HG02571 (cell line): ENCODE measurements around the gene NATD1.
A peak's percentile ranks its signal among the peaks of the same experiment; 100 is the strongest.

ENCODE experiments used
- ATAC-seq: cut with Tn5 transposase; IDR thresholded peaks from one replicate; pipeline ENCODE4 v1.9.1; 2021; ENCODE audit warnings: mild to moderate bottlenecking, moderate library complexity; ENCODE audit not compliant: unreplicated experiment

NATD1 gene

DNA sequence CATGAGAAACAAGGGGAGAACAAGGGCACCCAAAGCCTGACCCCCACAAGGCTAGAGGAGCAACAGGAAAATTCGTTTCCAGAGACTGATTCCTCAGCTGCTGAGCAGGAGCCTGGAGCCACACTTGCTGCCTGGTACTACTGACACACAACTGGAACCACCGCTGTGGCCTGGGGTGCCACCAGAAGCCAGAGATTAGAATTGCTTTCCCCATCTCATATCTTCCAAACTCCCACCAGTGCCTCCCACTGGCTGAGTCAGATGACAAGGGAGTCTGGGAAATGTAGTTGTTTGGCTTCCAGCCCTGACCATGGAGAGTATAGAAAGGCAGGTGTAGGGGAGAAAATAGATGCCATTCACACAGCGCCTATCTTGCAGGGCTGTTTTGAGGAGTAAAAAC is 35.1 kb downstream of the NATD1 start:
- ATAC-seq, result no peak

DNA sequence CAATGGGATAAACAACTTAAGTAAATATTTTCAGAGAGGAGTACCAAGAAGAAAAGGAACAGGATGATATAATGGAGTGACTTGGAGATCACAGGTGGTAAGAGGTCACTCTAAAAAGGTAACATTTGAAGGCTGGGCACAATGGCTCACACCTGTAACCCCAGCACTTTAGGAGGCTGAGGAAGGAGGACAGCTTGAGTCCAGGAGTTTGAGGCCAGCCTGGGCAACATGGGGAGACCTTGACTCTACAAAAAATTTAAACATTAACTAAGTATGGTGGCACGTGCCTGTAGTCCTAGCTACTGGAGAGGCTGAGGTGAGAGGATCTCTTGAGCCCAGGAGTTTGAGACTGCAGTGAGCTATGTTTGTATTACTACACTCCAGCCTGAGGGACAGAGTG is 35.9 kb downstream of the NATD1 start:
- ATAC-seq, result no peak

DNA sequence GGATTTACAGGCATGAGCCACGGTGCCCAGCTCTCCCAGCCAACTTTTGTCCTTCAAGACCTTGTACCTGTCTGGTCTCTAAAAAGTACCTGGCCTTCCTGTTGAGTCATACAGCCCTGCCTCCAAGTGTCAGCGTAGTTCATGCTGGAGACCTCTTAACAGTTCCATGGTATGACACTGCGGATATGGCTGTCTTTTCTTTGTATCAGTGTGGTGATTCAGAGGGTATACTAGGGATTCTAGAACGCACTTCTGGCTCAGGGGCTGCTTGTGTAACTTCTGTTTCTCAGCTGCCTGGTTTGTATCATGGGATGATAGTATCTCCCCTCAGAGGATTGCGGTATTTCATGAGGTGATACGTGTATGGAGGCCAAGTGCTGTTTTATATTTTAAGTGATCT is 37.3 kb downstream of the NATD1 start:
- ATAC-seq, result no peak

DNA sequence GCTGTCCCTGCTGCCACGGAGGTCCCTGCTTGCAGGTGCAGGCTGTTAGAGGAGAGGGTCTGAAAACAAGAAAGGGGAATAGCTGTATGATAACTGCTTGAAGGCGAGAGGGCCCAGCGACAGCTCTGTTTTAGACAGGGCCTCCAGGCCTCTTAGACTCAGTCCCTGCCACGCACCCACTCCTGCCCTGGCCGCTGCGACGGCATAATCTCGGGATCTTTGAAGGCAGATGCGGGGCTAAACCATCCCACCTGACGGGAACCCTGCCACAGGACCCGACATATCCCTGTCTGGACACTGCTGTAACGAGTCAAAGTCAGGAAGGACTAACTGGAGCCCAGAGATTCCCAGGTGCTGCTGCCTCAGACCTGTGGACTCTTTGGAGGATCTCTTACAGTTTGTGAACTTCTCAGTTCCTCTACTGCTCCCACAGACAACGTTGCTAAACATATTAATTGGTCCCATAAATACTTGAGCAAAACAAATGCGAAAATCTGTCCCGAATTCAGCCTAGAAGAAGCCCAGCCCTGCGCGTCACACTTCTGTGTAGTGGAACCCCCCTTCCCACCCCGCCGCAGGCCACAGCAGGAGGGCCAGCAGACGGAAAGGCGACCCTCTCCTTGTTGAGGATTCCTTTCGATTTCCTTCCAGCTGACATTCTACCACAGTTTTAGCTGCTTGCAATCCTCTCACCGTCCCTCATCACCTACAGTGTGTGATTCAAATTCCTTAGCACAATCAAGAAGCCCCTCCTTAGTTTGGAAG is 38.3 kb downstream of the NATD1 start:
- ATAC-seq, result peak; percentile 0

DNA sequence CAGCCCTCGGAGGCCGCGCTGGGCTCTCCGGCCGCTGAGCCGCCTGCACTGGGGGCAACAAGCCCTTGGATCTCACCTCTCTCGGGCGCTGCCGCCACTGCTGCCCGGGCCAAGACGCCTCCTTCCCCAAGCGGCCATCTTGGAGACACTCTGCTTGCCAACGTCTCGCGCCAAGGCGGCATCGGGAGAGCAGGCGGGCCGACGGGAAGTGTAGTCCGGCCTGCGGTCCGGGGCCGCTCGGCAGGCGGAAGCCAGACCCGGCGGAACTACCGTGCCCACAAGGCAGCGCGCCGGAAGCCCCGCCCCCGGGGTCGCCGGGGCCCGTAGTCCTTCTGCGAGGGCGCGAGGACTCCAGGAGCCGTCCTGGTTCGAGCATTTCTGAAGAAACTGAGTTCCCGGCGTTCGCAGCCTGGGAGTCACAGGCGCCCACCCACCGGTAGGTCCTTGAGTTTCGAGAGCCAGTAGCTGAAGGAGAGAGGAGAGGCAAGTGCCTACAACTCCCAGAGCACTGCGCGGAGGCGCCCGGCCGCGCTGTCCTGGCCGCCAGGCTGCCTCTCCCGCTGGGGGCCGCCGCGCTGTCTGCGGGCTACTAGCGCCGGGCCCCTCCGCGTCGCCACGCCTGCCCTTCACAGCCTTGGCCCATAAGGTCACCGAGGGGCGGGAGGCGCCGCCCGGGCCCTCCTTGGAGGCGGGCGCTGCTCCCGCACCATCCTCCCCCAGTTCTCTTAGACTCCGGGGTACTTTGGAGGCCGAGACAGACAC is 39.0 kb downstream of the NATD1 start, which contains the start of gene TMEM11:
Gene TMEM11, minus strand, starts transcription at position 147 of the 762 bp plus-strand sequence. Its CDS starts 9 bp downstream, at position 138.
- ATAC-seq, result peak; percentile 80

DNA sequence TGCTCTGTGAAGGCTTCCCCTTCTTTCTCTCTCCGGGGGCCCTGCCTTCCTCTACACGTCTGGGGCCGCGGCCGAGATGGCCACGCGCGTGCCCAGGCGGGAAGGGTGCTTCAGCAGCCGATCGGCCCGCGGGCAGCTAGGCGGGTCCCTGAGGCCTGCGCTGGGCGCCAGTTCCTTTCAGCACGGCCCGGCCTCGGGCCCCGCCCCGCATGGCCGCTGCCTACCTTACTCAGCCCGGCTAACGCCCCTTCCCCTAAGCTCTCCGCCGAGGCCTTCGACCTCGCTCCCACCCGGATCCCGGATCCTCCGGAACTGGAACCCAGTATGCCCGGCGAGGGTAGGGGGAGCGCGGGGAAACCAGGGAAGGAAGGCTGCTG is 39.6 kb downstream of the NATD1 start:
- peak; percentile 19 for ATAC-seq

DNA sequence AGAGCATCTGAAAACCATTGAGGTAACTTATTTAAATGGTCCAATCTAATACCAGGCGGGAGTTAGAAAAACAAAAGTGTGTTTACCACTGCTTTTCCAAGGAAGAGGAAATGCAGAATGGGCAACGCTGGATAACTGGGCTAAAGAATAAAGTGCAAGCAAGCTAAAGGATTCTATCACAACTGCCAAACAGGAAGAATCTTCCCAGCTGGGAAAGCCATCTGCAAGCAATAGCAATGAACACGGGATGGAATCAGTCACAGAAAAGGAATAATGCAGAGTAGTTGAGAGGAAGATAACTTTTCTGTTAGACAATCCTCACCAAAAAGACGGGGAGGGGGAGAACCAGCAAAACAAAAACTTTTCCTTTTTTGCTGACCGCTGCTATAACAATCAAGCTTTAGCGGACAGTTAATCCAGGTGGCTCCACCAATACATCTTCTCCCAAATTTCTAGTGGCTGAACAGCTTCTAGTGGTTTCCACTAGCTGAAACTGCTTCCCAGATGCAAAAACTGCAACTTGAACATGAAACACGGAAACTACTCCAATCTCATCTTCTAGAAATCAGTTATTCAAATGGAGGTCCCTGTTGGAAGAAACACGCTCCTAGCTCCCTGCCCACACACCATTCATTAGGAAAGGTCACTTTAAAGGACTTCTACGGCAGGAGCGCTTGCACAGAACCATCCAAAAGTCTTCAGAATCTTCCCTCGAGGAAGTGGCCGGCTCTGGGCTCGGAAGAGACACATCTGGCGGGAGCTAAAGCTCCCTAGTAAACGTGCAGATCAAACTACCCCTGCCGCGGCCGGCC is 40.2 kb downstream of the NATD1 start:
- ATAC-seq, result no peak

DNA sequence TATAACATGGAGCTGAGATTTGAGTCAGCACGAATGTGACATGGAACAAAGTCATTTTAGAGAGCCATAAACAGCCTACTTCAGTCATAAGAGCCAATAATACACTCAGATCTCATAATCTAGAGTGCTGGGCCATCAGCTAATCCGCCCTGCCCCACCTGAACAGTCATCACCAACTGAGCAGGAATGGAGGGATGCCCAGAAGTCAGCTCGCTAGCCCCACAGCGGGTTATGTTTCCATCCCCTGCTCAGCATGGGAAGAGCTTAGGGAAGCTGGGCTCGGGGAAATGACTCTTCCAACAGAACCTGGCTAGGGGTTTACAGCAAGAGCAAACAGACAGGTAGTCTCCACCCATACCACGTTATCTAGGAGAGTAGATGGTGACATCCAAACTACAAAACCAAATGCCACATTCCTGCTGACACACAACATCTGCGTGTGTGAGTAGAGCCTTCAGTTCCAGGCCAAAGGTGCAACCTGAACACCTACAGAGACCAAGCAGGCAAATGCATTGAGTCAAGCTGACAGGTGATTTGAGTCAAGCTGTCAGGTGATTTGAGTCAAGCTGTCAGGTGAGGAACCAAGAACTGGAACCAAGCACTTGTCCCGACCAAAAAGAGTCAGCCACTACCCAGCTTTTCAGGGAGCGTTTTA is 41.3 kb downstream of the NATD1 start:
- ATAC-seq, result no peak

DNA sequence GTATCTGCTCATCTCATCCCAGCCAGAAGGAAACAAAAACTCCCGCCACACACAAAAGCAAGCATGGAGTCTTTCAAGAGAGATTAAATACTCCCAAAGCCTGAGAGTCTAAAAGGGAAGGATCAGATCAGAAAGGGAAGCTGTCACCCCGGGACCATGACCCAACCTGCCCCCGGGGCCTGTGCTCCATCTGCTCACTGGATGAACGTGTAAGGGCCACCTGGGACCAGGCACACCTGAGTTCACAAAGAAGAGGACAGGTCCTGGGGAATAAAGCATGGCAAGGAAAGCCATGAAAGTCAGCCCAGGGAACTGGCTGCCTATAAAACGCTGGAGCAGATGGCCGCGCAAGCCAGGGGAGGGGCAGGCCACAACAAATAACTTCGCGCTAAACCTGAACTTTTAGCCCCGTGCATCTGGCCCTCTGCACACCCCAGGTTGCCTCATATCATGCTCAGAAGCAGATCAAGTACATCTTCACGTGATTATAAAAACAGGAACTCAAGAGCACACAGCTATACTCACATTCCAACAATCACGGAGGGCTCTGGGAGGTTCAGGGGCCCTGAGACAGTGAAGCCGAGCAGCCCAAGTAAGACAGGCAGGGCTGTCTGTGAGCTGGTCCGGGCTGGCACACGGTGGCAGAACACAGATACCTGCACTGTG is 42.7 kb downstream of the NATD1 start:
- ATAC-seq, result no peak

DNA sequence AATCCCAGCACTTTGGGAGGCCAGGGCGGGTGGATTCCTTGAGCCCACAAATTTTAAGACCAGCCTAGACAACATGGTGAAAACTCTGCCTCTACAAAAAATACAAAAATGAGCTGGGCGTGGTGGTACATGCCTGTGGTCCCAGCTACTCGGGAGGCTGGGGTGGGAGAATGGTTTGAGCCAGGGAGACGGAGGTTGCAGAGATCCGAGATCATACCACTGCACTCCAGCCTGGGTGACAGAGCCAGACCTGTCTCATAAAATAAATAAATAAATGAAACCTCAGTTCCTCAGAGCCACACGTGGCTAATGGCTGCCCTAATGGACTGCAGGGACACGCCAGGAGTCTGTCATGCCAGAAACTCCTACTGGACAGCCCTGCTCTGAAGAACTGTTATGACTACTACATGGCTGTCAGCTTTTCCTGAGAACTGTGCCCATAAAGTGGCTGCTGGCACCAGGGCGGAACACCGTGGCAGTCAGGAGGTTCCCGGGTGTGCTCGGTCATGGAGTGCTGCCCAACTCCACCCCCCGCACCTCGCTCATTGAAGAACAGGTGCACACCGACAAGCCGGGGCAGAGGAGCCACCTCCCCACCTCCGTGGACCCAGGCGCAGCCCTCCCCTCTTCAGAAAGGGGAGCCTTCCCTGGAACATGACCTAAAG is 43.6 kb downstream of the NATD1 start:
- ATAC-seq, result no peak

DNA sequence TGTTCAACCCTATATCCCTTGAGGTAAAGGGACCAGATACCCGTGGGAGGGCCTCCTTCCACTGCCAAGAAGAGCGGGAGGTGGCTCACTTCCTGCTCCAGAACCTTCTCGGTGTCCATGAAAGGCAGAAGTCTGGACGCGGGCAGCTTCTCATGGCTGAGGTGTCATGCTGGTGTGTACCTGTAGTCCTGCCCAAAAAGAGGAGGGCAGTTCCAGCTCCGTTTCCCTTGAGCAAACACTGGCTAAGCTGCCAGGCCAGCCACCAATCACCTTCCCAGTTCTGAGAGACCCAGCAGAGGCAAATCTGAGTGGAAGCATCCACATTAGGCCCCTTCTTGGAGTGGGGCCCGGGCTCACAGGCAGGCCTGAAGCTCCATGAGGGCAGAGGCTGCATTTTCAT is 44.9 kb downstream of the NATD1 start:
- ATAC-seq, result no peak

DNA sequence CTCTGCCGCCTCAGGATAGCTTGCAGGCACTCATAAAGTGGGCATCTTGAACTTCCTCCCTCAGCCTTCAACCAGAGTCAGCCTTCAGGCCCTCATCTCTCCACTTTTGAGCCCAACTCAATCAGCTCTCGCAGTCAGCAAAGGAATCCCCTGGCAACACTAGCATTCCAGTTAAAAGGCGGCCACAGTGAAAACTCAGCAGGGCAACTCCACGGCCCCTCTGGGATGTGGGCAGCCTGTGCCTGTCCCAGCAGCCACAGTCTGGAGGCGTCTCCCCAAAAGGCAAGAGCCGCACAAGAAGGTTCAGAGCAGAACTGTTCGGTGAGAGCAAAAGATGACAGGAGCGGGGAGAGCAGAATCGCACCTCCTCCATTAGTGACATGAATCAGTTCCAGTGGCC is 48.3 kb downstream of the NATD1 start:
- no peak for ATAC-seq

DNA sequence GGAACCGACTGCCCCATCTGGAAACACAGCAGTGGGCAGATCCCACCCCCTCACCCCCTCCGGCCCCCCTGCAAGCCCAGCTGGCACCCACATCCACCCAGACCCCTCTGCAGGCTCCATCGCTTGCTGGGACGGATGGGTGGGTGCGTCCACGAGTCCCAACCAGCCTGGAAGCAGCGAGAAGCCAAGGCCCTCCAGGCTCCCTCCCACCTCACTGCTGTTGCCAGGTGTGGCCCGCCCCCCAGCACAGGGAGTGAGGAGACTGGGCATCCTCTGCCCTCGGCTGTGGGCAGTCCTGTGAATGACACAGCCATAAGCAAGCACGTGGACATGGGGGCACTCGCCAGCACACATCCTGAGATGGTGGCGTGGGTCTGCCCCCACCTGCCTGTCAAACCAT is 50.7 kb downstream of the NATD1 start:
- ATAC-seq, result no peak

DNA sequence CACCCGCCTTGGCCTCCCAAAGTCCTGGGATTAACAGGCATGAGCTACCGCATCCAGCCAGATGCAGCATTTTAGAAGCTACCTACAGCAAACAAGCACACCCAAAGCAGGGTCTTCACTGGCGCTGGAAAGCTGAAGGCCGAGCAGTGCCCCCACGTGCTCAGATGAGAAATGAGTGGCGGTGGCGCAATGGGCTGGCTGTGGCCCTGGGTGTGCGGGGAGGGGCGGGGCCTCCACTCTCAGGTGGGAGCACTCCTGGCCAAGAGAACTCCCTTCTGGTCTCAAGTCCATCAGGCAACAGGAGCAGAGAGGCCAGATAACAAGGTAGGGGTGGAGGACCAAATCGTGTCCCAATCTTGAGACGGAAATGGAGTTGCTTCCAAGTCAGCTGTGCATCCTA is 51.3 kb downstream of the NATD1 start:
- ATAC-seq, result no peak

DNA sequence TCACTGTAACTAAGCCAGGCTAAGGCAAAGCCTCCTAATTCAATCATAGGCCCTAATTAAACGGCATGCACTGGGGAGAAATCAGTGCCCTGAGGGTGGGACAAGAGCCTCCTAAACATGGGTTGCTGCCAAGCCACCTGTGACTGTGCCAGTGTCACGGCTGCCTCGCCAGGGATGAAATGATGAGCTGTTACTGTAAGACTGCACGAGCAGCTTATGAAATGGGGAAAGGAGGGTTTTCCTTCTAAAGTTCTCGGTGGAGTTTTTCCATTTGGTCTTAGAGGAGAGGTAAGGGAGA is 52.0 kb downstream of the NATD1 start:
- no peak for ATAC-seq

DNA sequence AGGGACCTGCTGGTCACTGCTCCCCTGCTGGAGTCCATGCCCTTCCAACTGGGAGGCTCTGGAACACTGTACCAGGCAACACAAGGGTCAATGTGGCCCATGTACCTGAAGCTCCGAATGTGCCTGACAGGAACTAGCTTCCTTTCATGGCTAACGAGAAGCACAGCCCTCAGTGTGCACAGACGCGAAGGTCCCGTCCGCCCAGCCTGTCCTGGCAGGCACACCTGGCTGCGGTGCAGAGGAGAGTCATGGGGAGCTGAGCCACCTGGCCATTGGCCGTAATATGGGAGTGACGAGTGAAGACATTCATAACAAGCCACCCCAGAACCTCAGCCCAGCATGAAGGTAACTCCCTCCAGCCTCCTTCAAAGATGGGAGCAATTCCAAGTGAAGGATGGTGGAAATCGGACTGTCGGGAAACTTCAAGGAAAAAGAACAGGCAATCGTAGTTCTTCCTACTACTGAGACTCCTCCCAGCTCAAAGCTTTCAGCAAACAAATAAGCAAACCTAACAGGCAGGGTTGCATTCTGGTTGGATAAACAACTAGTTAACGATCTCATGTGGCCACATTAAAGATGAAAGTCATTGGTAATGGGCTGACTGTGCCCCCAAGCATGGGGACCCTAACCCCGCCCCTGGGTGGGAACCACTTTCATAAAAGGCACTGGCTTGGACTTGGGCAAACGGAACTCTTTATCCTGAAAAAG is 52.5 kb downstream of the NATD1 start:
- no peak for ATAC-seq

DNA sequence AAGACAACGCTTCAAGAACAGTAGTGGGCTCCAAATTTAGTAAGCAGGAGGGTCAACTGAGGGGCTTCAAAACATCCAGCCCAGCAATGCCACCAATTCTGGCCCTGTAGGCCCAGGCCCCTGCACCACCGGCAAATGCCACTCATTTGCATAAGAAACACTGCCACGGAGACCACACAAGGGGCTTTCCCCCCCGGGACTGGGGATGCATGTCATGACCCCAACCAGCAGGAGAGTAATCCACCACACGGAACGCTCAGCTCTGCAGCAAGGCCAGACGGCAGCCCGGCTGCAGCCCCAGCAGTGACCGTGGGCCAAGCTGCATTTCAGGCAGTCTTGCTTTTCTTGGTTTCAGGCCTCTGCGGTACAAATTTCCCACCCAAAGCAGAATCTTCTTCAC is 53.4 kb downstream of the NATD1 start:
- no peak for ATAC-seq

DNA sequence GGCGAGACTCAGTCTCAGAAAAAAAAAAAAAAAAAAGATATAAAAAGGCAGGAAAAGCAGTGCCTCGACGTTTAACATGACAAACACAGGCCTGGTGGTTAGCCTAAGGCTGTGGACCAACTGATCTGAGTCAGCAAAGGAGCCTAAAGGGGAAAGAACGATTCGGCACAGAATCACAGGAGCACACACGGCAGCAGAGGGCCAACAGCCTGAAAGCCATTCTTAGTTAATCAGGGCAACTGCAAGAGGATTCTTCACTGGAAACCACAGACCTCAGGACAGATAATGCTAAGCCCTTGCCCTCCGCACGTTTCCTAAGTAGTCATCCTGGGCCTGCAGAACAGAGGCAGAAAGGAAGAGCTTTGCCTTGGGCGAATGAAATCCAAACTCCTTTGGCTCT is 53.9 kb downstream of the NATD1 start:
- no peak for ATAC-seq

DNA sequence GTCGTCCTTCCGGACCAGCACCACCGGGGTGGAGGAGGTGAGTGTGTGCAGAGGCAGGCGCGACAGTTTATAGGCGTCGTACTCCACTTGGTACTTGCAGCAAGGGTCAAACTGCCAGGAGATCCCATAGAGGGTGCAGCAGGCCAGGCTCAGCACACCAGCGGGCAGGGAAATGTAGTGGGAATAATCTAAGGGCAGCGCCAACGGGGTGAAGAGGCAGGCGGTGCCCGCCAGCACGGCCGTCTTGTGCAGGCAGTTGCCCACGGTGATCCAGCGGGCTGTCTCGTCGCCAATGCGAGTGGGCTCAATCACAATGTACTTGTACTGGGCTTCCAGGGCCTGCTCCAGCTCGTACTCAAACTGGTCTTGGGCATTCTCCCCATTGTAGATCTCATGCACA is 54.8 kb downstream of the NATD1 start:
- ATAC-seq, result no peak

DNA sequence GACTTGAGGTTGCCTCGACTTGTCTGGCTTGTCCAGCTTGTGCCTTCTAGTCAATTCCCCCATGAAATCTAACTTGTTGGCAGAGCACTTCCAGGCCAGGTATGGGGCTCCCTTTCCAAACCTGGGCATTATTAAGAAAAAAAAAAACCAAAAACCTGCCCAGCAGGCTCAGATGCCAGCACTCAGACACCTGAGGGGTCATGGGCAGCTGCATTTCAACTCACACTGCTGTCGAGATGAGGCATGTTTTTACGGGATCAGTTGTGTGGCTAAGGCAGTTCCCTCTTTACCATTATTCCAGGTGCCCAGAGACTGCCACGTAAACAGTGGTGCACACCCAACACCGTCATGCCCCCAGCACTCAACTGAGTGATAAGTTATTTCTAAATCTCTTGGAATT is 57.1 kb downstream of the NATD1 start:
- no peak for ATAC-seq
